ENCODE results near the gene IKZF3. TPM values are rescaled to one million over a fixed set of nuclear protein-coding genes. Genes with fewer than 3 reads are reported as not detected.

Gene IKZF3
- polyA plus RNA-seq, 1 donor from 2014 or later = not detected

GRCh38 chr17:39772987-39773934 is 90.9 kb downstream of the IKZF3 start:
- H3K27me3 ChIP-seq (ENCODE audit: insufficient read depth, low read depth, low read length) = no peaks in the 10 kb centered on the region
- no peaks in the 10 kb centered on the region for H3K9me2 ChIP-seq (ENCODE audit: insufficient read depth, low read length)
- TF ChIP-seq SMC3 (conservative IDR thresholded peaks at IDR 0.05; ENCODE audit: poor library complexity) (no peak), MXI1 (conservative IDR thresholded peaks at IDR 0.05; ENCODE audit: poor library complexity, severe bottlenecking) (no peak), REST (IDR thresholded peaks at IDR 0.05; ENCODE audit: borderline replicate concordance) (no peak), EP300 (conservative IDR thresholded peaks at IDR 0.05; ENCODE audit: poor library complexity, severe bottlenecking) (no peak), POLR2AphosphoS5 (IDR thresholded peaks at IDR 0.05) (no peak), TAF1 (IDR thresholded peaks at IDR 0.05; ENCODE audit: low read depth) (no peak), EZH2 (IDR thresholded peaks at IDR 0.05; ENCODE audit: borderline replicate concordance, insufficient read depth, low read length, poor library complexity, severe bottlenecking) (no peak), CTCF (IDR thresholded peaks at IDR 0.05; ENCODE audit: poor library complexity, severe bottlenecking) (no peak), RAD21 (conservative IDR thresholded peaks at IDR 0.05) (no peak)
- H3K4me2 ChIP-seq (ENCODE audit: low read length) = no peak overlapping the region
- H3F3A ChIP-seq (ENCODE audit: insufficient read depth, low read length, poor library complexity, severe bottlenecking) = no peaks in the 10 kb centered on the region
- H3K9ac ChIP-seq (ENCODE audit: low read length) = no peak overlapping the region
- no peaks in the 10 kb centered on the region for H3K79me2 ChIP-seq (replicated peaks; ENCODE audit: insufficient read depth, low read length)
- H3K9me3 ChIP-seq (ENCODE audit: low read length) = no peaks in the 10 kb centered on the region
- H3K27ac ChIP-seq (ENCODE audit: low read length) = no peak overlapping the region
- no peak overlapping the region for H2AFZ ChIP-seq (ENCODE audit: low read depth, low read length)
- no peaks in the 10 kb centered on the region for H3K36me3 ChIP-seq (ENCODE audit: insufficient read depth, low read length)
- no peaks in the 10 kb centered on the region for H4K20me1 ChIP-seq (ENCODE audit: insufficient read depth)
- H3K4me3 ChIP-seq (ENCODE audit: low read length) = no peak overlapping the region

GRCh38 chr17:39772415-39772814 is 91.7 kb downstream of the IKZF3 start:
- H4K20me1 ChIP-seq (ENCODE audit: insufficient read depth) = no peaks in the 10 kb centered on the region
- H3K36me3 ChIP-seq (ENCODE audit: insufficient read depth, low read length) = no peaks in the 10 kb centered on the region
- no peaks in the 10 kb centered on the region for H3F3A ChIP-seq (ENCODE audit: insufficient read depth, low read length, poor library complexity, severe bottlenecking)
- no peaks in the 10 kb centered on the region for H3K27me3 ChIP-seq (ENCODE audit: insufficient read depth, low read depth, low read length)
- no peaks in the 10 kb centered on the region for H3K9me2 ChIP-seq (ENCODE audit: insufficient read depth, low read length)
- H3K4me3 ChIP-seq (ENCODE audit: low read length) = no peak overlapping the region
- no peaks in the 10 kb centered on the region for H3K9me3 ChIP-seq (ENCODE audit: low read length)
- TF ChIP-seq EP300 (conservative IDR thresholded peaks at IDR 0.05; ENCODE audit: poor library complexity, severe bottlenecking) (no peak), POLR2AphosphoS5 (IDR thresholded peaks at IDR 0.05) (no peak), CTCF (IDR thresholded peaks at IDR 0.05; ENCODE audit: poor library complexity, severe bottlenecking) (no peak), SMC3 (conservative IDR thresholded peaks at IDR 0.05; ENCODE audit: poor library complexity) (no peak), EZH2 (IDR thresholded peaks at IDR 0.05; ENCODE audit: borderline replicate concordance, insufficient read depth, low read length, poor library complexity, severe bottlenecking) (no peak), RAD21 (conservative IDR thresholded peaks at IDR 0.05) (no peak), REST (IDR thresholded peaks at IDR 0.05; ENCODE audit: borderline replicate concordance) (no peak), TAF1 (IDR thresholded peaks at IDR 0.05; ENCODE audit: low read depth) (no peak), MXI1 (conservative IDR thresholded peaks at IDR 0.05; ENCODE audit: poor library complexity, severe bottlenecking) (no peak)
- no peak overlapping the region for H2AFZ ChIP-seq (ENCODE audit: low read depth, low read length)
- no peak overlapping the region for H3K9ac ChIP-seq (ENCODE audit: low read length)
- H3K79me2 ChIP-seq (replicated peaks; ENCODE audit: insufficient read depth, low read length) = no peaks in the 10 kb centered on the region
- H3K27ac ChIP-seq (ENCODE audit: low read length) = no peak overlapping the region
- no peak overlapping the region for H3K4me2 ChIP-seq (ENCODE audit: low read length)

All from neural cell (in vitro differentiated cells).